Measurements from ENCODE around the gene TBXAS1. TPM values are rescaled to one million over a fixed set of nuclear protein-coding genes. Genes with fewer than 3 reads are reported as not detected.
A peak's percentile ranks its signal among the peaks of the same experiment; 100 is the strongest.

The TBXAS1 gene
- total RNA-seq, 2 donors from 2014 or later, result 3.9 to 4.7 TPM

GRCh38 chr7:140021603-140022002 is 192.5 kb downstream of the TBXAS1 start:
- no peak for DNase-seq
- H3K4me1 Mint-ChIP-seq (ENCODE audit: low read depth), result no peaks in the 10 kb centered on the region
- H3K27ac Mint-ChIP-seq, result no peak overlapping the region
- H3K4me3 Mint-ChIP-seq, result no peak overlapping the region
- H3K9me3 Mint-ChIP-seq, result no peaks in the 10 kb centered on the region
- H3K27me3 Mint-ChIP-seq (ENCODE audit: low read depth), result no peaks in the 10 kb centered on the region
- ATAC-seq (replicated peaks in 1 of 2), result no peak
- H3K36me3 Mint-ChIP-seq (ENCODE audit: insufficient read depth in 2 of 2), result peaks cover 2 to 7% of the 10 kb centered on the region in 2 donors

DNA sequence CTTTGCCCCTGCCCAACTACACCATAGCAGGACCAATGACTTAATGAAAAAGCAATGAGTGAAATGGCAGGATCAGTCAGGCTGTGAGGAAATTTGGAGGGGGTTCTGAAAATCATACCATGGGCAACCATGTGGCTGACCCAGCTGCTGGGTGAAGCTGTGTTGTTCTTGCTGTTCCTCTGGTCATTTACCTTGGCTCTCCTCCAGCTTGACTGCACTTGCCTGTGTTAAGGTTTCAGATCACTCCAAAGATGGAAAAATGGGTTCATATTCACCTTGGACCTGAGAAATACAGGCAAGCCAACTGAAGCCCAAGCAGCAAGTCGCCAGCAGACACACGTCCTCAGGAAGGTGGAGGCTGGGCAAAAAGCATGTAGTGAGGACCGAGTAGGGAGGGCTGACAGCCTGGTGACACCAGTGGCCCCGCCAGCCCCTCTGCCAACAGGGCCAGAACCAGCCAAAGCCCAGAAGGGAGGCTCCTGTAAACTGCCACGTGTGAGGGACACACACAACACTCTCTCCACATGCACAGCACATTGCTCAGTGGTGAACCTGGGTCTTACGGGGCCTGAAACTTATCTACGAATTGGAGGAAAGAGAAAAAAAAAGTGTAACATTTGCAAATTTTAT is 193.6 kb downstream of the TBXAS1 start:
- DNase-seq, result no peak
- ATAC-seq (replicated peaks in 1 of 2), result no peak
- H3K27ac Mint-ChIP-seq, result no peak overlapping the region
- no peaks in the 10 kb centered on the region for H3K27me3 Mint-ChIP-seq (ENCODE audit: low read depth)
- peaks cover 2 to 7% of the 10 kb centered on the region in 2 donors for H3K36me3 Mint-ChIP-seq (ENCODE audit: insufficient read depth in 2 of 2)
- H3K4me1 Mint-ChIP-seq (ENCODE audit: low read depth), result no peaks in the 10 kb centered on the region
- no peaks in the 10 kb centered on the region for H3K9me3 Mint-ChIP-seq
- H3K4me3 Mint-ChIP-seq, result no peak overlapping the region

DNA sequence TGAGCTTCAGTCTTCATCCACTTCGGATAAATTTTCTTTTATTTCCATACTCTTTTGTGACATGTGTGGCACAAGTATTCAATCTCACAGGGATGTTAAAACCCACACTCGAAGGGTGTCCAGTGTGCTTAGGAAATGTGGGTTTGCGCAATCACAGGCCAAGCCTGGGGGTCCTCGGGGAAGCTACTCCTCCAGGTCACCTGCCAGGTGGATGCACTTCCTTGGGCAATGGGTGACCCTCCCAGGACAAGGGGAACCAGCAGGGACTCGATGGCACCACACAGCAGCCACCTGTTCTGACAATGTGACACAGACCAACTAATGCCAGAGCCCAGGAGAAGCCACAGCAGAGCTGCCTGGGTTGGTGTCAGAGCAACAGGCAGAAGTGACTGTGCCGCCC is 194.7 kb downstream of the TBXAS1 start:
- no peaks in the 10 kb centered on the region for H3K4me1 Mint-ChIP-seq (ENCODE audit: low read depth)
- H3K9me3 Mint-ChIP-seq, result no peaks in the 10 kb centered on the region
- H3K4me3 Mint-ChIP-seq, result no peak overlapping the region
- H3K36me3 Mint-ChIP-seq (ENCODE audit: insufficient read depth in 2 of 2), result peaks cover 2 to 7% of the 10 kb centered on the region in 2 donors
- H3K27ac Mint-ChIP-seq, result peak overlapping the region; percentile 30
- H3K27me3 Mint-ChIP-seq (ENCODE audit: low read depth), result no peaks in the 10 kb centered on the region
- DNase-seq (no peak), ATAC-seq (replicated peaks in 1 of 2) (no peak)

GRCh38 chr7:140024585-140024984 is 195.5 kb downstream of the TBXAS1 start:
- H3K27ac Mint-ChIP-seq, result no peak overlapping the region
- peaks cover 2 to 7% of the 10 kb centered on the region in 2 donors for H3K36me3 Mint-ChIP-seq (ENCODE audit: insufficient read depth in 2 of 2)
- no peak overlapping the region for H3K4me3 Mint-ChIP-seq
- no peak for DNase-seq
- H3K27me3 Mint-ChIP-seq (ENCODE audit: low read depth), result no peaks in the 10 kb centered on the region
- no peaks in the 10 kb centered on the region for H3K4me1 Mint-ChIP-seq (ENCODE audit: low read depth)
- no peaks in the 10 kb centered on the region for H3K9me3 Mint-ChIP-seq
- no peak for ATAC-seq (replicated peaks in 1 of 2)

DNA sequence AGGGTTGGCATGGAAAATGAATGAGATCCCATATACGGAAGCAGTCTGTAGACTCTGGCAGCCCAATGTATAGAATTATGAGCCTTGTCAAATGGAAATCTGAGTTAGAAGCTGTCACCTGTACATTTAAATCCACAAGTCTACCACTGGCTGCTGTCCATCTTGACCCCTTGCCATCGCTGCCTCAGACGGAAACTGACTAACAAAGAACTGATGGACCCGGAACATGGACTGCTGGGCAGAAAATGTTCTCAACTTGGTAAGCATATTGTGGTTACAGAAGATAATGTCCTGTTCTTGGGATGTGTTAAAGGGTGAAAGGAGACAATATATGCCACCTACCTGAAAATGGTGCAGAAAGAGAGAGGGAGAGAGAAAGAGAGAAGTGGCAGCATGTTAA is 196.2 kb downstream of the TBXAS1 start:
- peaks cover 2 to 7% of the 10 kb centered on the region in 2 donors for H3K36me3 Mint-ChIP-seq (ENCODE audit: insufficient read depth in 2 of 2)
- H3K27me3 Mint-ChIP-seq (ENCODE audit: low read depth), result no peaks in the 10 kb centered on the region
- H3K4me3 Mint-ChIP-seq, result no peak overlapping the region
- ATAC-seq (replicated peaks in 1 of 2) (no peak), DNase-seq (no peak)
- no peak overlapping the region for H3K27ac Mint-ChIP-seq
- no peaks in the 10 kb centered on the region for H3K4me1 Mint-ChIP-seq (ENCODE audit: low read depth)
- no peaks in the 10 kb centered on the region for H3K9me3 Mint-ChIP-seq

DNA sequence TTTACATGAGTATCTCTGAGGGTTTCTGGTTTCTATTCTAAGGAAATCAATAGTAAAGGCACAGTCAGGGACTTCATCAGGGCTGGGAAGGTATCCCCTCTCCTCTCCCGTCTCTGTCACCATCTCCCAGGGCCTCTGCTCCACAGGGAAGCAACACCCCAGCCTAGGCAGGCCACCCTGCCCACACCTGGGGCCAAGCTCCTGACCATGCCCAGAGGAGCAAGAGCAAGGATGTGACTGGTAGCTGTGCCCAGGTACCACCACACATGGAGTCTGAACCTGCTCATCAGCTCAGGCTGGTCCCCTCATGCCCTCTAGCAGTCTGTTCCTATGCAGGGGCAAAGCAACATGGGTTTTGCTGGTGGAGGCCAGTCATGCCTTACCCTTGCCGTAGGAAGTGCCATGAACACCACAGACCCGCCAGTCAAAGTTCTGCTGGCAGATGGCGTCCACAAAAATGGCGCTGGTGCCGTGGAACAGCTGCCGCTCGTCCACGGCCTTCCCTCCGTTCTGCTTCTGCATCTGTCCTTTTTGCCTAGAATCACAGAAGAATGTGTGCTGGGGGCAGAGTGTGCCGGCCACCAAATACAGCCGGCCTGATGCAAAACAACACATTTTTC is 196.9 kb downstream of the TBXAS1 start:
- H3K36me3 Mint-ChIP-seq (ENCODE audit: insufficient read depth in 2 of 2), result peaks cover 2 to 7% of the 10 kb centered on the region in 2 donors
- no peaks in the 10 kb centered on the region for H3K27me3 Mint-ChIP-seq (ENCODE audit: low read depth)
- H3K4me3 Mint-ChIP-seq, result no peak overlapping the region
- H3K27ac Mint-ChIP-seq, result no peak overlapping the region
- H3K4me1 Mint-ChIP-seq (ENCODE audit: low read depth), result no peaks in the 10 kb centered on the region
- DNase-seq, result no peak
- ATAC-seq (replicated peaks in 1 of 2), result no peak
- no peaks in the 10 kb centered on the region for H3K9me3 Mint-ChIP-seq

DNA sequence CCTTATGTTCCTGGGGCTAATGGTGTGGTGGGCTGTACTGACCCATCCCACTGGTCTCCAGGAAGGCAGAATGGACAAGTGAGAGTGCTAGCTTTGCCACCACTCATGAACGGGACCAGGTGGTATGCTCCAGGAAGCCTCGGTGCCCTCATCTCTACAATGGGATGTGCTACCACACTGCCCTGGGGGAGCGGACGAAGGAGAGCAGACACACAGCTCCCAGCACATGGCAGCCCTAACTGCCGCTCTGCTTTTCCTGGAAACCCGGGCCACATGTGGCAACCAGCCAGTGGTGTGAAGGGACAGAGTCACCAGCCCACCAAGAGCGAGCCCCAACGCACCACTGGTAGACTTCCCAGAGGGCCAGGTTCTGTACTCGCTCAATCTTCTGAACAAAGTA is 197.9 kb downstream of the TBXAS1 start:
- no peak overlapping the region for H3K4me3 Mint-ChIP-seq
- H3K27ac Mint-ChIP-seq, result no peak overlapping the region
- H3K36me3 Mint-ChIP-seq (ENCODE audit: insufficient read depth in 2 of 2), result peaks cover 2 to 7% of the 10 kb centered on the region in 2 donors
- no peaks in the 10 kb centered on the region for H3K4me1 Mint-ChIP-seq (ENCODE audit: low read depth)
- no peaks in the 10 kb centered on the region for H3K27me3 Mint-ChIP-seq (ENCODE audit: low read depth)
- DNase-seq (no peak), ATAC-seq (replicated peaks in 1 of 2) (no peak)
- no peaks in the 10 kb centered on the region for H3K9me3 Mint-ChIP-seq

DNA sequence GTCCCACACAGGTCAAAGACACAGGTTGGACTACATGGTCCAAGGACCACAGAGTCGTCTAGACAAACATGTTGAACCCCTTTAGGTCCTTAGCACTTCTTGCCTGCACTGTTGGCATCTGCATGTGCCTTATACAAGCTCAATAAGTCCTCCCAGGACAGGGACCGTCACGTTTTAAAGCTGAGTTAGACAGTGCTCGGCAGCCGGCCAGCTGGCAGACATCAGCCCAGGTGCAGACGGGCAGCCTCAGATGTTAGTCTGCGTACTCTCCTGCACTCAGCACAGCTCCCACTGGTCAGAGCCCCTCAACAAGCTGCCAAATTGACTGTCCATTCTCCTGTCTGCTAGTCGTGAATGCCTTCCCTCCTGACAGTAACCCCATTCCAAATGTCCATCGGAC is 198.8 kb downstream of the TBXAS1 start:
- H3K36me3 Mint-ChIP-seq (ENCODE audit: insufficient read depth in 2 of 2), result peaks cover 2 to 11% of the 10 kb centered on the region in 2 donors
- H3K27ac Mint-ChIP-seq, result peak overlapping the region; percentile 78
- no peak for DNase-seq
- H3K4me1 Mint-ChIP-seq (ENCODE audit: low read depth), result no peaks in the 10 kb centered on the region
- no peaks in the 10 kb centered on the region for H3K9me3 Mint-ChIP-seq
- ATAC-seq (replicated peaks in 1 of 2), result no peak
- no peak overlapping the region for H3K4me3 Mint-ChIP-seq
- no peaks in the 10 kb centered on the region for H3K27me3 Mint-ChIP-seq (ENCODE audit: low read depth)

DNA sequence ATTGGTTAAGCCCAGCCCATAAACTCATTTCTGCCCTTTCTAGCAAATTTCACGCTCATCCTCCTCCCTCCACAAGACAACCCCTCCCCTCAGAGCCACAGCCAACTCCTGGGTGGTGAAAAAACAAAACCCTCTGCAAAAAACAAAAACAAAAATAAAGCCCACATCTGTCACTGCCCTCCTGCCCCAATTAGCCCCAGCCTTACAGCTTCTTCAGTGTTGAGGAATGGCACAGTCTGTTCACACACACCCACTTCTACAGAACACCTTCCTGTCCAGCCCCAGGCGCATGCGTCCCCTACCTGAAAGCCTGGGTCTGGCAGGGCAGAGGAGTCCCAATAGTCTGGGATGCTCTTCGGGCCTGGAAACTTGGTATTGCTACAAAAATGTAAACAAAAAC is 199.2 kb downstream of the TBXAS1 start:
- DNase-seq (no peak), ATAC-seq (replicated peaks in 1 of 2) (no peak)
- Mint-ChIP-seq H3K27ac (peak overlapping the region; percentile 78), H3K4me3 (no peak overlapping the region), H3K9me3 (no peaks in the 10 kb centered on the region), H3K4me1 (ENCODE audit: low read depth) (no peaks in the 10 kb centered on the region), H3K36me3 (ENCODE audit: insufficient read depth in 2 of 2) (peaks cover 2 to 11% of the 10 kb centered on the region in 2 donors), H3K27me3 (ENCODE audit: low read depth) (no peaks in the 10 kb centered on the region)

DNA sequence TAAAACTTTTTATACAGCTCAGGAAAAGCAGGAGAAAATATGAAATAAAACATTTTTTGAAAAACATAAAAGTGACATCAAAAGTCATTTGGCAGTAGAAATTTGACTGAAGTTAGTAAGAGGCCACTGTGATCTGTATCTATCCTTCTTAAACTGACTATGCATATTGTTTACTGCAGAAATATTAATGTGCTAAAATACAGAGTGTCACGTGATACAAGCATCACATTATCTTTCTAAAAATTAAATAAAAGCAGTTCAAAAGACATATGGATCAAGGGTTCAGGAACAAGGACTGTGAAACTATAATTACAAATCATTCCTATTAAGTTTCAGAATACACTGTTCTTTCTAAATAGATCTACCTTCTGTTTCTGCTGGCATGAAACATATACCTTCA is 200.0 kb downstream of the TBXAS1 start:
- Mint-ChIP-seq H3K36me3 (ENCODE audit: insufficient read depth in 2 of 2) (peaks cover 2 to 13% of the 10 kb centered on the region in 2 donors), H3K4me3 (no peak overlapping the region), H3K9me3 (no peaks in the 10 kb centered on the region), H3K27ac (peak overlapping the region; percentile 13), H3K4me1 (ENCODE audit: low read depth) (no peaks in the 10 kb centered on the region), H3K27me3 (ENCODE audit: low read depth) (no peaks in the 10 kb centered on the region)
- ATAC-seq (replicated peaks in 1 of 2), result no peak
- no peak for DNase-seq

- ATAC-seq (replicated peaks in 1 of 2), result no peak
- no peak for DNase-seq
- peaks cover 0 to 6% of the 10 kb centered on the region in 2 donors for H3K36me3 Mint-ChIP-seq (ENCODE audit: insufficient read depth in 2 of 2)
These were observed 202.3 kb downstream of the TBXAS1 start for GRCh38 chr7:140031364-140031763.

DNA sequence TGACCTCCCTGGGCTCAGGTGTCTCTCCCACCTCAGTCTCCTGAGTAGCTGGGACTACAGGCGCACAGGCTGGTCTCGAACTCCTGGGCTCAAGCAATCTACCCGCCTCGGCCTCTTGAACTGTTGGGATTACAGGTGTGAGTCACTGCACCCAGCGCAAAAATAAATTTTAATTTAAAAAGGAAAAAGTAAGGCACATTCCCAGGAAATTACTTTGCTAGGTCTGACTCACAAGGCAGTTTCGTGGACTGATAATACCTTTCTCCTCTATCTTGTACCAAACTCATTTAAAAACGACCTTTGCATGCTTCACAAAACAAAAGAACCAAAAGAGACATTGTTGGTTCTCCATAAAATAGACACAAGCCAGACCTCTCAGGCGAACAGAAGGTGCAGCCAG is 204.0 kb downstream of the TBXAS1 start:
- H3K4me3 Mint-ChIP-seq, result no peak overlapping the region
- no peak for DNase-seq
- H3K4me1 Mint-ChIP-seq (ENCODE audit: low read depth), result peaks cover 18% of the 10 kb centered on the region
- H3K9me3 Mint-ChIP-seq, result no peaks in the 10 kb centered on the region
- H3K27ac Mint-ChIP-seq, result no peak overlapping the region
- peaks cover 0 to 6% of the 10 kb centered on the region in 2 donors for H3K36me3 Mint-ChIP-seq (ENCODE audit: insufficient read depth in 2 of 2)
- no peaks in the 10 kb centered on the region for H3K27me3 Mint-ChIP-seq (ENCODE audit: low read depth)
- no peak for ATAC-seq (replicated peaks in 1 of 2)

More at GRCh38 chr7:140031364-140031763, 202.3 kb downstream of the TBXAS1 start:
- Mint-ChIP-seq H3K27ac (no peak overlapping the region), H3K9me3 (no peaks in the 10 kb centered on the region), H3K4me3 (no peak overlapping the region), H3K4me1 (ENCODE audit: low read depth) (peaks cover 13% of the 10 kb centered on the region), H3K27me3 (ENCODE audit: low read depth) (no peaks in the 10 kb centered on the region)

DNA sequence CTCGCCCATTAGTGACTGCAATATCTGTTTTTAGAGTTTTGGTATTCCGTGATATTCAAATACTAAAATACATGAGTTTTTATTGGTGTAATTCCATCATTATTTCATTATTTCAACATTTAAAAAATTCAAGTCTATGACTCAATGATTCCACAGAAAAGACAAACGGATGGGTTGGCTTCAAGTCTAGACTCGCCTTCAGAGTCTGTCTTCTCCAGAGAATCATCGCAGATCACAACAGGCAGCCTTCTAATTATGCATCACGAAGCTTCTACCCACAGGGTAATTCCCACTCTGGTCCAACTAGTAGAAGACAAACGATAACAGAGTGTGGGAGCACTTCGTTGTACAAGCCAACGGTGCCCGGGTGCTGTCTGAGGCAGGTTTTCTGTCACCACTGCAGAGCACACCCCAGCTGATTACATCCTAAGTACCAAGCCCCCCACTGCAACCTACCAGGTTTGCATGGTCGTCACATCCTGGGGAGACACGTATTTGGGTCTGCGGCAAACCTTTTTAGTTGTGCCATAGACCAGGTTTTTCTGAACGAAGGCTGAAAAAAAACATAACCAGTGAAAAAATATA is 204.8 kb downstream of the TBXAS1 start:
- no peak overlapping the region for H3K4me3 Mint-ChIP-seq
- H3K4me1 Mint-ChIP-seq (ENCODE audit: low read depth), result peaks cover 18% of the 10 kb centered on the region
- H3K27me3 Mint-ChIP-seq (ENCODE audit: low read depth), result no peaks in the 10 kb centered on the region
- ATAC-seq (replicated peaks in 1 of 2) (no peak), DNase-seq (no peak)
- H3K27ac Mint-ChIP-seq, result peak overlapping the region; percentile 16
- H3K36me3 Mint-ChIP-seq (ENCODE audit: insufficient read depth in 2 of 2), result peaks cover 0 to 6% of the 10 kb centered on the region in 2 donors
- no peaks in the 10 kb centered on the region for H3K9me3 Mint-ChIP-seq
